GM19372 (cell line): Measurements from ENCODE around the gene NUP133.
A peak's percentile ranks its signal among the peaks of the same experiment; 100 is the strongest.

ENCODE experiments used
- ATAC-seq: cut with Tn5 transposase; IDR thresholded peaks from one replicate; pipeline ENCODE4 v1.9.1; 2021; ENCODE audit warnings: mild to moderate bottlenecking, low read depth, moderate library complexity; ENCODE audit not compliant: unreplicated experiment

NUP133 gene

DNA sequence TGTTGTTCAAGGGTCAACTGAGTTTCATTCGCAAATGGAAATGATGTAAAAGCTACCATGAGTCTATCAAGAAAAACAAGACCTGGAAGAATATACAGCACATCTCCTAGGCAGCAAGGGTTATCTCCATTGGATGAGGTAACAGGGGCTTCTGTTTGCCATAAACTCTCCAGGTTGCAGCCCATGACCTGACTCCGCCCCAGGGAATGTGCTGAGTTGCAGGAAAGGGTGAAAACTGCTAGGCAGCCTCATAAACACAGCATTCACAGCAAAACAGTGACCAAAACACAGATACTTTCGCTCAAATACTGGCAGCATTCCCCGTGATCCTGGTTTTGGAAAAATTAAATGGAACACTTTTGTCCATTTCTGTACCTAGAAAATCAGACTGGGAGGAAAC, 54.1 kb downstream of the NUP133 start:
- no peak for ATAC-seq

DNA sequence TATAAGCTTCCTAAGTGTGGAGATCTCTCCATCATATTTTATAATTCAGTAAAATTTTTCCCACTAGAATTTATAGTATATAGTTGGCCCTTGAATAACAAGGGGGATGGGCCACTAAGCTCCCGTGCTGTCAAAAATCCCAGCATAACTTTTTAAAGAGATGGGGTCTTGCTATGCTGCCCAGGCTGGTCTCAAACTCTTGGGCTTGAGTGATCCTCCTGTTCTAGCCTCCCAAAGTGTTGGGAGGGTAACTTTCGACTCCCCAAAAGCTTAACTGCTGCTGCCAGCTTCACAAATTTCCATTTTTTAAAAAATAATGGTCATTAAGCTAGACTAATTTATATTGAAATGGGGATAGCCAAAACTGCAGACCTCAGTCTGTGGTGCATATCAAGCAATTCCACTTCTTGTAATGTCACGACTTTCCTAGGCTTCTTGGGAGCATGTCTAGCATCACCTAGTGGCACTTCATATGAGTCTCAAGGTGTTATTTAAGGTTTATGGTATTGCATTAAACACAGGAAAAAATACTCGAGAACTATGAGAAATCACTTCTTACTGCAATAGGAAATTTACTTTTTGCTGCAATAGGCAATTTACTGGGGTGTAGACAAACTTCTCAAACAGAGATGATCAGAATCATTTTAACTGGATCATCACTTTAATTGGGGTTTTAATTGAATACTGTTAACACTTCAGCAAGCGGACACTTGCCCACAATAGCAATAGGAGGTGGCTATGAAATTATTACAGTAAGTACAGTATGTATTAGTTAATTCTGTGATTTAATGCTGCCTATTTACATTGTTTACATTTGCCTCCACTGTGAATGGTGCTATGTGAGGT, 55.0 kb downstream of the NUP133 start:
- ATAC-seq, result no peak

DNA sequence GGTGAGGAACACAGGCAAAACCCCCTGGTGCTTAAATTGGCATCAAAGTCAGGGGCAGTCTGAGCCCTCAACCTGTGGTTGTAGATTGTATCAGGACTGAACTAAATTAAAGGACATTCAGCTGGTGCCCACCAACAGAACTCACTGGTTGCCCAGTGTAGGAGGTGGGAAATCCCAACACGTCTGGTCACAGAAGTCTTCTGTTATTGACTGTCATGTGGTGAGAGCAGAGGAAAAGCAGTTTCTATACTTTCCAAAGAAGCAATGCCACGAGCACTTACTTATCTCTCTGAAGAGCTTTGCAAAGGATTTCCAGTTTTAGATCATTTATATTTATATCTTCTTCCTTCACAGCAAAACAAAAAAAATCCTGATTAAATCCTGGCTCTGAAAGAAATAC, 59.3 kb downstream of the NUP133 start:
- no peak for ATAC-seq

- ATAC-seq, result no peak
These were observed 59.8 kb downstream of the NUP133 start for GRCh38 chr1:229448354-229448753.

- ATAC-seq, result no peak
These were observed 60.3 kb downstream of the NUP133 start for GRCh38 chr1:229447809-229448252.

DNA sequence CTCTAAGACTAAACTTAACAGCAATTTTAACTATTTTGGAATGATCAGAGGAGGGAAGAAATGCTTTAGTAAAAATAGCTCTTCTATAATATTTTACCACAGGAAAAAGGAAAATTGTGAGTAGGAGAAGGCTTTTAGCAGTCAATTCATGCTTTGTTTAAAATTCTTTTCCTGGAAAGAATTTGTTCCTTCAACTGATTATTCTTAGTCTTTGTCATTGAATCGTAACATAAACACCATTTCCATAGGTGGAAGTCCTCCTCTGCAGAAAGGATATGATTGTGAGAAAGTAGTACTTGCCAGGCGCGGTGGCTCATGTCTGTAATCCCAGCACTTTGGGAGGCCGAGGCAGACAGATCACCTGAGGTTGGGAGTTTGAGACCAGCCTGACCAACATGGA, 62.3 kb downstream of the NUP133 start:
- no peak for ATAC-seq

- ATAC-seq, result peak; percentile 98
These were observed 67.1 kb downstream of the NUP133 start for GRCh38 chr1:229440851-229441537.

DNA sequence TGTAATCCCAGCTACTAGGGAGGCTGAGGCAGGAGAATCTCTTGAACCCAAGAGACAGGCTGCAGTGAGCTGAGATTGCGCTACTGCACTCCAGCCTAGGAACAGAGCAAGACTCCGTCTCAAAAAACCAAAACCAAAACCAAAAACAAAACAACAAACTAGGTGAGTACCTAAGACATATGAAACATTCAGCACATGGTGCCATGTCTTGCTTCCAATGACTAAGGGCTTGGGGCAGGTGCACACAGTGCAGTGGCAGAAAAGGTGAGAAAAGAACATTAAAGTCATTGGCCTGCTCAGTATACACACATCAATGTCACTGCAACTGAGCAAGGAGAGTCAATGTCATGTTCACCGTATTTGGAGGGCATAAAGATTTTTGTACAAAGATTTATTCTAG, 70.1 kb downstream of the NUP133 start:
- ATAC-seq, result no peak

DNA sequence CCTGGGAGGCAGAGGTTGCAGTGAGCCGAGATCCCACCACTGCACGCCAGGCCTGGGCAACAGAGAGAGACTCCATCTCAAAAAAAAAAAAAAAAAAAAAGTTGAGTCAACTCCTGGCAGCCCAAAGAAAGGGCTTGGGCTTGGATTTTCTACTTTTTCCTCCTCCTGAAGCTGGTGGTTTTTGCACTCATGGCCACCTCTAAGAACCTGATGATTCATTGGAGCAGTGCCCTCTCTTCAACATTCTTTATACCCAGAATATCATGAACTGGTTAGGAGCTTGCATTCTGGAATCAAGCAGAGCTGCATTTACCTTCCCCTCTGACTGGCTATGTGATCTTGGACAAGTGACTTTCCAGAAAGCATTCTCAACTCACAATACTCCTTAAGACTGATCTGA, 70.7 kb downstream of the NUP133 start:
- no peak for ATAC-seq

DNA sequence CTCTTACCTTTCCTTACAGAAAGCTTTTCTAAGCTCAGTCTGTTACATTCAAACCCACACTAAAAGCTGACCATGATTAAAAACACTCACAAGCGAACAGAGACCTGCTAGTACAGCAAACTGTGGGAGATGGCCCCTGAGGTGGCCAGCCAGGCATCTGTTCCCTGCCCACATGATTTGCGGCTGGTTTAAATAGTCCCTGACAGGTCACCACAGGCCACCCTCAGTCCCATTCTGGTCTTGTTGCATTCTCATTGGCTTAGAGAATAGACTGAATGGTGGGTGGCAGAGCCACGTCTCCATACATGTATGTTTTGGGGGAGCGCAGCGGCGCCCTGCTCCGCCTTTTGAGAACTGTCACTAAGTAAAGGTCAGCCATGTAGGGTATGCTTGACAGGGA, 71.9 kb downstream of the NUP133 start:
- no peak for ATAC-seq

DNA sequence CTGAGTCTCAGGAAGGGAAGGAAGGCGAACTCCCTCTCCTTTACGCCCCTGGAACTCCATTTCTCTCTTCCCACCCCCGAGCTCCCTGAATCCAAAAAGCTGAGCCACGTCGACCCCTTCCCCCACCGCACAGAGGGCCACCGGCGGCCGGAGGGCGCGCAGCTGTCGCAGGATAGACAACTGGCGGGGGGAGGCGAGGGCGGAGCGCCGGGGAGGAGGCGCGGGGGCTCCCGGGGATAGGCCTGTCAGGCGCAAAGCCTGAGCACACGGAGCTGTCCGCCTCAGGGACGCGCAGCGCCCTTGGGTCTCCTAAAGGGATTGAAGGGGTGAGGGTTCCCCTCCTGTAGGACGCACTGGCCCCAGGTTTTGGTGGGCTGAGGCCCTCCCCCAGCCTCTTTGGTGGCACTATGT, 73.5 kb downstream of the NUP133 start:
- ATAC-seq, result no peak

DNA sequence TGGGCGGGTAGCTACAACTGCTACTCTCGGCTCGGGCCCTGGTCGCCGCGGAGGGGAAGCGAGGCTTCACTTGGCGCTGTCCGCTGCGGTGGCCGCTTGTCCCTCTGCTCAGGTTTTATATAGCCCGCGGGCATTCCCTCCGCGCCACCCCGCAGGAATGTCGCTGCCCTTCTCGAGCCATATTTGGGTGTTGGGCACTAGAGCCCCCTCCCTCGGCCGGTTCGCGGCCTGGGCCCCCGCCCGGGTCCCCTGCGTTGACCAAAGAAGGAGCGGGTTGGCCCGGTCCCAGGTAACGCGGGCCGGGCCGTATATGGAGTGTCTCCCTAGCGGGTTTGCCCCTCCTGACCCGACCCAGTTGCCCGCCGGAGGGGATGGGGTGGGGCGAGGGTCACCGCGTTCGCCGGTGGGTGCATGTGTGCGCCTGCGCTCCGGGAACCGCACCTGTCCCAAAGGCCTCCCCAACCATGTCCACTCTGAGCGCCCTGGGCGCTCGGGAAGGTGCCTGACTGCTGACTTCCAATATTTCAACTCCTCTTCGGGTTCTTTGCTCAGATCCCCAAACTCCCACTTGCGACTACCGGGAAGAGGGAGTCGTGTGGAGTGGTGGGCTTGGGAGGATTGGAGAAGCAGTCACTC, 74.0 kb downstream of the NUP133 start, which contains the start of gene ACTA1:
Gene ACTA1, minus strand, starts transcription at position 90 of the 636 bp plus-strand sequence. CDS start 979 bp downstream, outside the sequence.
- no peak for ATAC-seq

DNA sequence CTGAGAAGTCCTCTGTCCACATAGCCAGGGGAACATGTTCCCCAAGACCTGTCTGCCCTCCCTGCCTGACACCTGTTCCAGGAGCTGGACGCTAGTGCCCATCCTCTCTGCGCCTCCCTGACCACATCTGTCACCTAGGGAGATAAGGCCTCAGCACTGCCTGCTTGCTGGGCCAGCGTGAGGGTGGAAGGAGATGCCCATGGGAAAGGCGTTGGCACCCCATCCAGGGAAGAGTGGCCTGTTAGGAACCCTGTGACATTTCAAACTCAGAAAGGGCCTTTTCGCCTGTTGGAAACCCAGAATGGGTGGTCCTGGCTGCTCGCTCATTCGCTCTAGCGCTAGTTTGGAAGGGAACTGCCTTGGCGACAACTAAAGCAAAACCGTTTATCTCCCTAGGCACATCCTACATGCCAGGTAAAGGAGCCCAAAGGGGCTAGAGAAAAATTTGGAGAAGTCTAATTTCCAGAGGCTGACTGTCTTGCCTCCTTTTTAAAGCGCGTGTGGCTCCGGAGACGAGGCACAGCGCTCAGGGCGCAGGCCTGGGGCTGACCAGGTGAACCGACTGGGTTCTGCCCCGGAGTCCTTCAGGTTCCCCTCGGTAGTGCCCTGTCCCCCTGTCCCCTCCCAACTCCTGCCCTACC, 74.7 kb downstream of the NUP133 start:
- no peak for ATAC-seq

DNA sequence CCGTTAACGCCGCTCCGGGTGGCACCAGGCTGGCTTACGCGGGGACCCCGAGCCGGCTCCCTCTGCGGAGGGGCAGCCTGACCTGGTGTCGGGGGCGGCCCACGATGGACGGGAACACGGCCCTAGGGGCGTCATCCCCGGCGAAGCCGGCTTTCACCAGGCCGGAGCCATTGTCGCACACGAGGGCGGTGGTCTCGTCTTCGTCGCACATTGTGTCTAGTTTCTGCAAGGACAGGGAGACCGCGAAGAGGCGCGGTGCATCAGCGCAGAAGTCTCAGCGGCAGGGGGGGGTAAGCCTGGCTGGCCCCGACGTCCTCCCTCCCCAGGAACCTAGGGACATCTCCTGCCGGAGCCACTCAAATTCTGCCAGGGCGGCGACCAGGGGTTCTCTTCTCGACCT, 75.2 kb downstream of the NUP133 start:
- no peak for ATAC-seq

- ATAC-seq, result no peak
These were observed 76.1 kb downstream of the NUP133 start for GRCh38 chr1:229432116-229432461.

DNA sequence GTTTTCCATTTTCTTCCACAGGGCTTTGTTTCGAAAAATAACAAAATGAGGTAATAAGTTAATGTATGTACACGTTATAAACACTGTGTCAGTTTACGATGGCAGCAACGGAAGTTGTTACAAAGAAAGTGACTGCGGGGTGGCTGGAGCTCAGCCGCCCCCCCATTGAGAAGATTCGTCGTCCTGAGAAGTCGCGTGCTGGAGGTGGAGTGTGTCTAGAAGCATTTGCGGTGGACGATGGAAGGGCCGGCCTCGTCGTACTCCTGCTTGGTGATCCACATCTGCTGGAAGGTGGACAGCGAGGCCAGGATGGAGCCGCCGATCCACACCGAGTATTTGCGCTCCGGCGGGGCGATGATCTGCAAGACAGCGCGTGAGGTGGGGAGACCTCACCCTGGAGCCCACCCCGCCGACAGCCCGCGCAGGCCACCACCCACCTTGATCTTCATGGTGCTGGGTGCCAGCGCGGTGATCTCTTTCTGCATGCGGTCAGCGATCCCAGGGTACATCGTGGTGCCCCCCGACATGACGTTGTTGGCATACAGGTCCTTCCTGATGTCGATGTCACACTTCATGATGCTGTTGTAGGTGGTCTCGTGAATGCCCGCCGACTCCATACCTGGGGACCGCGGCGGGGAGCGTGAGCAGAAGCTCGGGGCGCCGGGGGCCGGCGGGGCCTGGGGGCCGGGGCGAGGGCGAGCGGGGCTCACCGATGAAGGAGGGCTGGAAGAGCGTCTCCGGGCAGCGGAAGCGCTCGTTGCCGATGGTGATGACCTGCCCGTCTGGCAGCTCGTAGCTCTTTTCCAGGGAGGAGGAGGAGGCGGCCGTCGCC, 76.6 kb downstream of the NUP133 start:
- no peak for ATAC-seq

DNA sequence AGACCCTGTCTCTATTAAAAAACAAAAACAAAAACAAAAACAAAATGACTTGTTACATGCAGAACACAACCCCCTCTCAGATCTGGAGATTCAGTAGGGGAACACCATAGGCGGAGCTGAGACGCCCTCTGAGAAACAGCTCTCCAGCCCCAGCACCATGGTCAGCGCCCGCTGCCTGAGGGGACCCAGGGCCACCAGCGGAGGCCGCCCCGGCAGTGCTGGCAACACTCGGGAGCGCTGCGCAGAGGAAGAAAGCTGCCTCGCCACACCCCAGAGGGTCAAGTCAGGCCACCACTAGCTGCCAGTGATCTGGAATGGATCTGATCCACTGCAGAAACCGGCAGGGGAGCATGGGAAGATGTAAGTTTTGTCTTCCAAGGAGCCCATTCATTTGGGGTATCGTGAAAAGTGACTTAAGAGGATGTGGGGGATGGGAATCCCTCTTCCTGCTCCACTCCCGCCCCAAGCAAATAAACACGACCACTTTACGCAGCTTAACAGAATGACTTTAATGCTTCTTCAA, 77.3 kb downstream of the NUP133 start:
- ATAC-seq, result no peak

- ATAC-seq, result no peak
These were observed 79.9 kb downstream of the NUP133 start for GRCh38 chr1:229428256-229428655.

DNA sequence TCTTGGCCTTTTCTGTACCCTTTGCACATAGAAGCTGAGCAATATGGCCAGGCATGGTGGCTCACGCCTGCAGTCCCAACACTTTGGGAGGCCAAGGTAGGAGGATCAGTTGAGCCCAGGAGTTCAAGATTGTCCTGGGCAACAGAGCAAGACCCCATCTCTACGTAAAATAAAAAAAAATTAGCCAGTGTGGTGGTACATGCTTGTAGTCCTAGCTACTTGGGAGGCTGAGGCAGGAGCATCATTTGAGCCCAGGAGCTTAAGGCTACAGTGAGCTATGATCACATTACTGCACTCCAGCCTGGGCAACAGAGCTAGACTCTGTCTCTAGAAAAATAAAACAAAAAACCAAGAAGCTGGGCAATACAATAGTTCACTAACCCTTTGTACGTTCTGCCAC, 80.6 kb downstream of the NUP133 start:
- no peak for ATAC-seq
